IMR-90 (cell line): ENCODE results near the gene LRRC52. TPM values are rescaled to one million over a fixed set of nuclear protein-coding genes. Genes with fewer than 3 reads are reported as not detected.

ENCODE experiments used
- ATAC-seq: fragments of 200-7000 bp; cut with Tn5 transposase; 2 replicates; pipeline ENCODE4 v1.9.1; 2020; ENCODE audit warnings: low read depth, mild to moderate bottlenecking, moderate library complexity
- BruUV-seq: library from RNA; stranded (reverse); fragments of 400-500 nt; replicated peaks from 2 replicates; lab custom pipeline; 2021; lab: Mats Ljungman, UMichigan
- CTCF ChIA-PET: fragments of 300-600 bp; formaldehyde crosslinking; extraction: SDS; loops from one replicate; lab custom pipeline; 2021; ENCODE audit warnings: antibody characterized with exemption; lab: Yijun Ruan, JAX
- POLR2A ChIA-PET: fragments of 300-600 bp; sonication (Branson Sonifier 250); formaldehyde crosslinking; loops from one replicate; lab custom pipeline; 2022; ENCODE audit warnings: antibody characterized with exemption; ENCODE audit not compliant: unreplicated experiment; lab: Charles Lee
- DNase-seq: peaks from one replicate; pipeline ENCODE4 v3.0.0; 2013
- H2AFZ ChIP-seq: replicated peaks from 2 replicates; pipeline ENCODE3; 2013; ENCODE audit warnings: low read length, mild to moderate bottlenecking; ENCODE audit not compliant: poor library complexity
- H2AK5ac ChIP-seq: 2 replicates; pipeline ENCODE4 v1.6.1; 2013; ENCODE audit warnings: low read depth, low read length, inconsistent platforms
- H2AK9ac ChIP-seq: replicated peaks from 2 replicates; pipeline ENCODE3; 2013; ENCODE audit warnings: mild to moderate bottlenecking, low read depth, low read length, moderate library complexity; ENCODE audit not compliant: poor library complexity
- H2BK120ac ChIP-seq: 2 replicates; pipeline ENCODE4 v1.6.1; 2013; ENCODE audit warnings: low read depth, low read length, inconsistent platforms
- H2BK15ac ChIP-seq: 3 replicates; pipeline ENCODE4 v1.6.1; 2013; ENCODE audit warnings: low read depth, low read length, inconsistent platforms
- H2BK20ac ChIP-seq: 2 replicates; pipeline ENCODE4 v1.6.1; 2013; ENCODE audit warnings: low read depth, mild to moderate bottlenecking, inconsistent platforms, low read length, moderate library complexity
- H2BK5ac ChIP-seq: 2 replicates; pipeline ENCODE4 v1.6.1; 2013; ENCODE audit warnings: mild to moderate bottlenecking, low read depth, low read length, inconsistent platforms; ENCODE audit not compliant: poor library complexity, severe bottlenecking
- H3K14ac ChIP-seq: replicated peaks from 2 replicates; pipeline ENCODE4 v1.6.1; 2013; ENCODE audit warnings: low read depth, low read length, inconsistent platforms
- H3K18ac ChIP-seq: 2 replicates; pipeline ENCODE4 v1.6.1; 2013; ENCODE audit warnings: low read depth, low read length, control low read depth
- H3K23ac ChIP-seq: 2 replicates; pipeline ENCODE4 v1.6.1; 2013; ENCODE audit warnings: low read depth, low read length, inconsistent platforms
- H3K27ac ChIP-seq: 2 replicates; pipeline ENCODE4 v1.5.1; 2013; ENCODE audit warnings: mild to moderate bottlenecking, control low read depth, low read length; ENCODE audit not compliant: insufficient read depth
- H3K27me3 ChIP-seq: 2 replicates; pipeline ENCODE4 v1.6.1; 2013; ENCODE audit warnings: low read length; ENCODE audit not compliant: control insufficient read depth, insufficient read depth
- H3K36me3 ChIP-seq: 2 replicates; pipeline ENCODE4 v1.6.1; 2013; ENCODE audit warnings: low read length, mixed read lengths; ENCODE audit not compliant: control insufficient read depth, insufficient read depth
- H3K4ac ChIP-seq: 2 replicates; pipeline ENCODE4 v1.6.1; 2013; ENCODE audit warnings: low read depth, low read length, inconsistent platforms
- H3K4me1 ChIP-seq: 2 replicates; pipeline ENCODE4 v1.6.1; 2013; ENCODE audit warnings: low read length, mixed read lengths; ENCODE audit not compliant: control insufficient read depth, insufficient read depth
- H3K4me2 ChIP-seq: 2 replicates; pipeline ENCODE4 v1.6.1; 2013; ENCODE audit warnings: low read depth, mild to moderate bottlenecking, control low read depth, low read length, moderate library complexity
- H3K4me3 ChIP-seq: 2 replicates; pipeline ENCODE4 v1.5.1; 2013; ENCODE audit warnings: low read depth, mild to moderate bottlenecking, control low read depth, low read length, moderate library complexity; ENCODE audit not compliant: insufficient read depth
- H3K56ac ChIP-seq: 2 replicates; pipeline ENCODE4 v1.6.1; 2013; ENCODE audit warnings: low read length, inconsistent platforms; ENCODE audit not compliant: insufficient read depth; ENCODE audit errors: extremely low read depth
- H3K79me1 ChIP-seq, 2 experiments: 2 replicates each; pipeline ENCODE4 v1.6.1; 2013; ENCODE audit warnings: low read length in 2 of 2, inconsistent platforms in 1 of 2, low read depth in 1 of 2
- H3K9ac ChIP-seq: 2 replicates; pipeline ENCODE4 v1.6.1; 2013; ENCODE audit warnings: low read depth, low read length, control low read depth
- H3K9me1 ChIP-seq: 2 replicates; pipeline ENCODE4 v1.6.1; 2013; ENCODE audit warnings: low read length, inconsistent platforms; ENCODE audit not compliant: insufficient read depth
- H3K9me3 ChIP-seq: 2 replicates; pipeline ENCODE4 v1.6.1; 2013; ENCODE audit warnings: low read length; ENCODE audit not compliant: control insufficient read depth, insufficient read depth
- H4K20me1 ChIP-seq: 2 replicates; pipeline ENCODE4 v1.6.1; 2013; ENCODE audit warnings: low read length, inconsistent platforms; ENCODE audit not compliant: insufficient read depth
- H4K5ac ChIP-seq: 2 replicates; pipeline ENCODE4 v1.6.1; 2013; ENCODE audit warnings: mild to moderate bottlenecking, low read depth, low read length, control low read depth
- H4K8ac ChIP-seq, 2 experiments: 2 replicates each; pipeline ENCODE4 v1.6.1; 2013; ENCODE audit warnings: low read depth in 2 of 2, low read length in 2 of 2, control low read depth in 1 of 2, inconsistent platforms in 1 of 2
- H4K91ac ChIP-seq: 2 replicates; pipeline ENCODE4 v1.6.1; 2013; ENCODE audit warnings: low read depth, low read length, inconsistent platforms; ENCODE audit not compliant: insufficient read depth
- BHLHE40 ChIP-seq: fragments of 150-350 bp; IDR thresholded peaks from 2 replicates; pipeline ENCODE4 v1.6.1; 2016; ENCODE audit warnings: mild to moderate bottlenecking, low read depth, low read length
- CEBPB ChIP-seq: IDR thresholded peaks from 2 replicates; pipeline ENCODE4 v1.6.1; 2012; ENCODE audit warnings: low read depth, low read length, improper control_type of control experiment
- CHD1 ChIP-seq: IDR thresholded peaks from 2 replicates; pipeline ENCODE4 v1.6.1; 2012; ENCODE audit warnings: low read depth, low read length, improper control_type of control experiment
- FOS ChIP-seq: fragments of 150-350 bp; IDR thresholded peaks from 2 replicates; pipeline ENCODE4 v1.6.1; 2016; ENCODE audit warnings: low read depth, low read length
- MAFK ChIP-seq: IDR thresholded peaks from 2 replicates; pipeline ENCODE4 v1.6.1; 2012; ENCODE audit warnings: low read depth, low read length, improper control_type of control experiment
- MAZ ChIP-seq: IDR thresholded peaks from 2 replicates; pipeline ENCODE4 v1.6.1; 2012; ENCODE audit warnings: low read depth, mild to moderate bottlenecking, low read length, improper control_type of control experiment, moderate library complexity, borderline replicate concordance
- MXI1 ChIP-seq: IDR thresholded peaks from 2 replicates; pipeline ENCODE4 v1.6.1; 2012; ENCODE audit warnings: low read depth, mild to moderate bottlenecking, low read length, moderate library complexity, borderline replicate concordance
- NFE2L2 ChIP-seq: fragments of 150-350 bp; IDR thresholded peaks from 2 replicates; pipeline ENCODE4 v1.6.1; 2016; ENCODE audit warnings: low read depth, mild to moderate bottlenecking, low read length
- POLR2A ChIP-seq: IDR thresholded peaks from 2 replicates; pipeline ENCODE4 v1.6.1; 2012; ENCODE audit warnings: mild to moderate bottlenecking, low read depth, low read length
- RAD21 ChIP-seq: IDR thresholded peaks from 2 replicates; pipeline ENCODE4 v1.6.1; 2012; ENCODE audit warnings: low read length, improper control_type of control experiment
- RCOR1 ChIP-seq: IDR thresholded peaks from 2 replicates; pipeline ENCODE4 v1.6.1; 2012; ENCODE audit warnings: mild to moderate bottlenecking, low read length, improper control_type of control experiment; ENCODE audit not compliant: insufficient replicate concordance
- RFX5 ChIP-seq: IDR thresholded peaks from 2 replicates; pipeline ENCODE4 v1.8.0; 2012; ENCODE audit warnings: low read depth, mild to moderate bottlenecking, low read length, moderate library complexity
- SMC3 ChIP-seq: fragments of 150-350 bp; IDR thresholded peaks from 2 replicates; pipeline ENCODE4 v1.6.1; 2016; ENCODE audit warnings: low read depth, mild to moderate bottlenecking, antibody characterized with exemption, low read length, moderate library complexity
- WGBS, 2 experiments: methylation state at CpG; one replicate each; pipeline versions ENCODE4 v1.1.5 to v1.1.7; 2013; ENCODE audit warnings: missing lambda C conversion rate in 2 of 2; ENCODE audit not compliant: insufficient read length in 1 of 2; ENCODE audit errors: extremely low coverage in 2 of 2; 5-methylcytosine and 5-hydroxymethylcytosine counted together
- dilution Hi-C: fragments of 300-500 bp; cut with HindIII; formaldehyde crosslinking; loops from one replicate; pipeline ENCODE4 v1.14.3; 2018; ENCODE audit warnings: low sequenced_read_pairs; ENCODE audit not compliant: unreplicated experiment
- in situ Hi-C: fragments of 300-500 bp; cut with MboI; formaldehyde crosslinking; loops from 3 replicates; pipeline ENCODE4 v1.14.3; 2019; ENCODE audit warnings: low sequenced_read_pairs, inconsistent platforms, mixed read lengths
- intact Hi-C: fragments of 100-400 bp; cut with micrococcal nuclease; formaldehyde crosslinking; loops from 2 replicates; pipeline ENCODE4 v1.10.0; 2022
- polyA plus RNA-seq, 3 experiments: library from polyadenylated mRNA; depleted of rRNA; stranded (reverse); fragments of >200 nt; gene quantifications; 2 replicates each; pipeline ENCODE4 v1.2.3, GENCODE V29; 2012; ENCODE audit warnings: low replicate concordance in 1 of 3
- total RNA-seq: library from RNA; depleted of rRNA; stranded (reverse); fragments of >200 nt; gene quantifications from 2 replicates; pipeline ENCODE4 v1.2.3, GENCODE V29; 2012
- TF ChIP-seq, protein P1 (sequence below): fragments of 150-350 bp; IDR thresholded peaks from 2 replicates; pipeline ENCODE4 v1.6.1; 2016; ENCODE audit warnings: low read depth, mild to moderate bottlenecking, low read length, moderate library complexity, borderline replicate concordance
- TF ChIP-seq, protein P2 (sequence below): fragments of 150-350 bp; IDR thresholded peaks from 2 replicates; pipeline ENCODE4 v1.6.1; 2017; ENCODE audit warnings: mild to moderate bottlenecking, antibody characterized with exemption, low read length, low read depth
- TF ChIP-seq, protein P3 (sequence below): conservative IDR thresholded peaks from 2 replicates; pipeline ENCODE4 v1.5.1; 2012; ENCODE audit warnings: mild to moderate bottlenecking, low read depth, low read length, improper control_type of control experiment

The LRRC52 gene
- total and polyA plus RNA-seq, 2 of the 4 experiments (the other 2 are of a cell fraction), result not detected

DNA sequence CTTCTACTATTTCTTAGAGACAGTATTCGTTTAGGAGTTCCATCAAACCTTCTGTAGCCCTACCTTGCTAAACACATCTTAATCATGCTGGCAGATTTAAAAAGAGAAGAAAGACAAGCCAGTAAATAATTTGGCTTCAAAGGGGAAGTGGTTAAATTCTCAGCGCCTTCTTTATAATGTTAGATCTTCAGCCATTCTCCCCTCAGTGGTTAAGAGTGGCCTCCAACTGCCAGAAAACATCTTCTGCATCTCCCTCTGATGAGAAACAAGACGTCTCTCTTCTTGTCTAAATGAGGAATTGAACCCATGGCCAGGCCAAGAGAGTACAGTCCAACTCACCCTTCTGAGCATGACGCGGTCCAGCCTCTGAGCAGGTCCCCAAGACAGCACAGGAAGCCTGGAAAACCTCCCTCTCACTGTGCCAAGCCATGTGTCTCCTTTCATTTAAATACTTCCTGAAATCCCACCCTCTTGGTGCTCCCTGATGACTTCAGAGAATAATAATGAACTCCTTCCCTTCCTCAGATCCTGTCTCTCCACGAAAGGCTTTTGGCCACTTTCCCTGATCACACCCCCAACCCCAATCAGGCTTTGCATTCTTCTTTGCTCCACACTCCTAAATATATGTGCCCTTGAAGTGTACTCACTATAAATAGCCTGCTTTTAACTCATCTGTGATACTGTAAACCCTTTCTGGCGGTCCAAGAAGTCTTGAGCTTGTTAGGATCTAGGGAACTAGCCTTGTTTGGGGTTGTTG is 16.4 kb upstream of the LRRC52 start:
- dilution Hi-C loops, result no loop called here
- Histone ChIP-seq H3K4ac (no peak overlapping the region), H3K79me1 (no peaks in the 10 kb centered on the region), H3K4me1 (no peaks in the 10 kb centered on the region), H3K4me2 (no peak overlapping the region), H4K8ac (no peak overlapping the region), H3K9ac (no peak overlapping the region), H3K14ac (no peak overlapping the region), H4K20me1 (no peaks in the 10 kb centered on the region), H2BK5ac (no peak overlapping the region), H2AK9ac (no peak overlapping the region), H3K36me3 (no peaks in the 10 kb centered on the region), H3K4me3 (no peak overlapping the region), H3K9me3 (no peaks in the 10 kb centered on the region), H2AK5ac (no peak overlapping the region), H4K5ac (no peak overlapping the region), H3K23ac (no peak overlapping the region), H3K27ac (no peak overlapping the region), H2BK15ac (no peak overlapping the region), H3K9me1 (no peaks in the 10 kb centered on the region), H4K91ac (no peak overlapping the region), H2BK20ac (no peak overlapping the region), H3K18ac (no peak overlapping the region), H2AFZ (no peak overlapping the region), H2BK120ac (no peak overlapping the region), H3K56ac (no peak overlapping the region), H3K27me3 (no peaks in the 10 kb centered on the region)
- no peak for DNase-seq
- intact Hi-C loops, result no loop called here
- in situ Hi-C loops, result no loop called here
- POLR2A ChIA-PET, result no interaction called here
- TF ChIP-seq, protein P1, sequence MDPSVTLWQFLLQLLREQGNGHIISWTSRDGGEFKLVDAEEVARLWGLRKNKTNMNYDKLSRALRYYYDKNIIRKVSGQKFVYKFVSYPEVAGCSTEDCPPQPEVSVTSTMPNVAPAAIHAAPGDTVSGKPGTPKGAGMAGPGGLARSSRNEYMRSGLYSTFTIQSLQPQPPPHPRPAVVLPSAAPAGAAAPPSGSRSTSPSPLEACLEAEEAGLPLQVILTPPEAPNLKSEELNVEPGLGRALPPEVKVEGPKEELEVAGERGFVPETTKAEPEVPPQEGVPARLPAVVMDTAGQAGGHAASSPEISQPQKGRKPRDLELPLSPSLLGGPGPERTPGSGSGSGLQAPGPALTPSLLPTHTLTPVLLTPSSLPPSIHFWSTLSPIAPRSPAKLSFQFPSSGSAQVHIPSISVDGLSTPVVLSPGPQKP, result no peak
- no peak for TF ChIP-seq CHD1
- TF ChIP-seq FOS, result no peak
- no peak for TF ChIP-seq MAFK
- TF ChIP-seq RCOR1, result no peak
- no peak for TF ChIP-seq POLR2A
- TF ChIP-seq, protein P2, sequence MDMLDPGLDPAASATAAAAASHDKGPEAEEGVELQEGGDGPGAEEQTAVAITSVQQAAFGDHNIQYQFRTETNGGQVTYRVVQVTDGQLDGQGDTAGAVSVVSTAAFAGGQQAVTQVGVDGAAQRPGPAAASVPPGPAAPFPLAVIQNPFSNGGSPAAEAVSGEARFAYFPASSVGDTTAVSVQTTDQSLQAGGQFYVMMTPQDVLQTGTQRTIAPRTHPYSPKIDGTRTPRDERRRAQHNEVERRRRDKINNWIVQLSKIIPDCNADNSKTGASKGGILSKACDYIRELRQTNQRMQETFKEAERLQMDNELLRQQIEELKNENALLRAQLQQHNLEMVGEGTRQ, result no peak
- TF ChIP-seq CEBPB, result no peak
- no peak for TF ChIP-seq SMC3
- no peak for TF ChIP-seq MAZ
- TF ChIP-seq RFX5, result no peak
- TF ChIP-seq NFE2L2, result no peak
- TF ChIP-seq, protein P3, sequence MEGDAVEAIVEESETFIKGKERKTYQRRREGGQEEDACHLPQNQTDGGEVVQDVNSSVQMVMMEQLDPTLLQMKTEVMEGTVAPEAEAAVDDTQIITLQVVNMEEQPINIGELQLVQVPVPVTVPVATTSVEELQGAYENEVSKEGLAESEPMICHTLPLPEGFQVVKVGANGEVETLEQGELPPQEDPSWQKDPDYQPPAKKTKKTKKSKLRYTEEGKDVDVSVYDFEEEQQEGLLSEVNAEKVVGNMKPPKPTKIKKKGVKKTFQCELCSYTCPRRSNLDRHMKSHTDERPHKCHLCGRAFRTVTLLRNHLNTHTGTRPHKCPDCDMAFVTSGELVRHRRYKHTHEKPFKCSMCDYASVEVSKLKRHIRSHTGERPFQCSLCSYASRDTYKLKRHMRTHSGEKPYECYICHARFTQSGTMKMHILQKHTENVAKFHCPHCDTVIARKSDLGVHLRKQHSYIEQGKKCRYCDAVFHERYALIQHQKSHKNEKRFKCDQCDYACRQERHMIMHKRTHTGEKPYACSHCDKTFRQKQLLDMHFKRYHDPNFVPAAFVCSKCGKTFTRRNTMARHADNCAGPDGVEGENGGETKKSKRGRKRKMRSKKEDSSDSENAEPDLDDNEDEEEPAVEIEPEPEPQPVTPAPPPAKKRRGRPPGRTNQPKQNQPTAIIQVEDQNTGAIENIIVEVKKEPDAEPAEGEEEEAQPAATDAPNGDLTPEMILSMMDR, result no peak
- TF ChIP-seq BHLHE40, result no peak
- TF ChIP-seq MXI1, result no peak
- no peak for TF ChIP-seq RAD21
- no peak for ATAC-seq
- BruUV-seq, result no TSS peak
- WGBS, 2 experiments, result 40% methylated on average over 2 of the region's 7 CpGs; no CpG with 5 or more reads in 1 of the 2 experiments
- CTCF ChIA-PET, result no interaction called here
